HG02885 (cell line): Measurements from ENCODE around the gene CA5A.
"Not testable (repeated sequence)": the region's sequence is repeated elsewhere in the genome, so short reads cannot be mapped to it uniquely, and the experiment has no call there.

Source experiments
- ATAC-seq: cut with Tn5 transposase; IDR thresholded peaks from one replicate; pipeline ENCODE4 v1.9.1; 2021; ENCODE audit warnings: mild to moderate bottlenecking; ENCODE audit not compliant: unreplicated experiment, poor library complexity

CA5A gene

DNA sequence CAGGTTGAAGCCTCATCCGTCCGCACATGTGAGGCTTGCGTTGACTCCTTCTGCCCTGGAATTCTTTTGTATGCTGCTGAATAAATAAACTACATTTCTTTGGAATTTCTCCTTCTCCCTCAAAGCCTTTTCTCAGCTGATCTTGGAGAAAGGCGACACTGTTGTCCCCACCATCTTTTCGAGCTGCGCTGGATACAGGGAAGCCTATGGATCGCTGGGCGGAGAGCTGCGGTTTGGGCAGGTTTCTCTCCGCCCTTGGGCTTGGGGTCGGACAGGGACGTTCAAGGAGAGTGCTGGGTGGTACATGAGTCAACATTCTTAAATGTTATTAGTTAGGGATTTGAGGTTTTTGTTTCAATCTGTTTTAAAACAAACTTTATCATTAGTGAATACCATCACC lies 35.8 kb downstream of the CA5A start:
- ATAC-seq = not testable (repeated sequence)

DNA sequence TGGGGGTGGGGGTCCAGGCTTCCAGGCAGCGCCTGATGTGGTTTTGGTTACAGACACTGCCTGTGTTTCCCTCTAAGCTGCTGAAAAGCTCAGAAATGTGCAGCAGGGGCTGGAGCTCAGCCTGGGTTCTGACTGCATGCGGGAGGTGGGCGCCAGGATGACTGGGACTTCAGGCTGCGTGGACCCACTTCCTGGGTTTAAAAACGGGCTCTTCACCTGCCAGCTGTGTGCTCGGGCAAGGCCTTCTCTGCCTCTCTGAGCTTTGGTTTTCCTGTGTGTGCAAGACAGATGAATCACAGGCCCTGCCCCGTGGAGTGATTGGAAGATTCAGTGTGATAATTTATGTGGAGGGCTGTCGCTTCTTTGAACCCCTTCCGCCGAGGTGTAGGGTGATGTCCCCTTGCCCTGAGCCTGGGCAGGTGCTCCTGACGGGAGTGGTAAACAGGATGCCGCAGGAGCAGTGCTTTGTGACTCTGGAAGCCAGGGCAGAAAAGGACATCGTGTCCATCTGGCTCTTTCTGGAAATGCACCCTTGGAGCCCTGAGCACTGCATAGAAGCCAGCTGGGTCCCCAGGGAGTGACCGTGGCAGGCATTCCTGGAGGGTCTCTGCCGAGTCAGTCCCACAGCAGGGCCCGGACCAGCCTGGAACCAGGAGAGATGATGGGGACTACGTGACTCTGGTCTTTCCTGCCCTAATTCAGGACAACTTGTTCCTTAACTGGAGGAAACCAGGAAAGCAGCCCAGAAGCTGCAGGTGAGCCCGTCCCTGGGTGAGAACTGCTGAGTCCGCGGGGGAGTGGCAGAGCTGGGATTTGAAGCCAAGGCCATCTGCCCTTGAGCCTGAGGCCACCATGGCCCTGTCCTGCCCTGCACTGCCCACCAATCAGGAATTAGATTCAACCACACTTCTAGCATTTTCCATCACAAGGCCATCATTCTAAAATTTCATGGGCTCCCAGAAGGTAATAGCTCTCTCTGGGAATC lies 38.5 kb downstream of the CA5A start:
- ATAC-seq = no peak

DNA sequence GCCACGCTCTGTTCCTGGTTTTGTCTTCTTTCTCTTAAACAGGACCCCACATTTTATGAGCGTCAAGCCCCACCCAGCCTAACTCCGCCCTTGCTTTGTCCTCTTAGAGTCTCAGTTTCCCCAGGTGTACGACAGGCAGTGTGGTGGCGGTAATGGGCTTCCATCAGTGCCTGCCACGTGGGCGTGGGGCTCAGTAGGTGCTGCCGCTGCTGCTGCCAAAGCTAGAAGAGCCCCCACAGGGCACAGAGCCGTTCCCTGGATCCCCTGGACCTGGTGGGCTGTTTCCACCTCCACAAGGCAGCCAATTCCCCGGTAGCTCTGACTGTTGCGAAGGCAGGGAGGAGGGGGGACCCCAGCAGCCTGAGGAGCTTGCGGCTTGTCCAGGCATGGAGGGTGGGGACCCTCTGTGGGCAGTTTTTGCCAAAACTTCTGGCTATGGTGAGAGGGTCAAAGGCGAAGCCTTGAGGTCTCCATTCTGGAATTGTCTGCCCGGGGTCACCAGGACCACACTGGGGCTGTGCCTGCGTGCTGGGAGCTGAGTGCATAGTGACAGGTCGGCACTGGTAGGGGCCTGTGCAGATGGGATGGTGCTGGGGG lies 39.3 kb downstream of the CA5A start:
- ATAC-seq = not testable (repeated sequence)

DNA sequence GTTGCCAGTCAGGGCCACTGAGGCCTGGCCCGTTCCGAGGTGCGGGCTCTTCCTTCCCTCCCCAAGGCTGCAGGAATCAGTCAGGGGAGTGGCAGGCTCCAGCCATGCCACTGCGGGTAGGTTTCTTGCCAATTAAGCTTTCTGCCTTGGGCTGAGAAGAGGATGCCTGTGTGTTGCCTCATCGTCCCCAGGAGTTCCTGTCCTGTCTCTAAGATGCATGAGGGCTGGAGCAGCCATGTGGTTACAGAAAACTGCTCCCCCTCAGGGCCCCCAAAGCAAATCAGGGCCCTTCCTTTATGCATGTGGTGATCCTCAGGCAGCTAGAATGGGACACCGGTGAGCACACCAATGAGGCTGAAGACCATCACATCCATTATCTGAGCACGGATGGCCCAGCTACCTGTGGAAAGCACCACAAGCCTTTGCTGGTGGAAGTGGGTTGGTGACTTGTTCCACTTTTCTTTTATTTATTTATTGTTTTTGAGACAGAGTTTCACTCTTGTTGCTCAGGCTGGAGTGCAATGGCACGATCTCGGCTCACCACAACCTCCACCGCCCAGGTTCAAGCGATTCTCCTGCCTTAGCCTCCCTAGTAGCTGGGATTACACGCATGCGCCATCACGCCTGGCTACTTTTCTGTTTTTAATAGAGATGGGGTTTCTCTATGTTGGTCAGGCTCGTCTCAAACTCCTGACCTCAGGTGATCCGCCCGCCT lies 40.0 kb downstream of the CA5A start:
- ATAC-seq = not testable (repeated sequence)

DNA sequence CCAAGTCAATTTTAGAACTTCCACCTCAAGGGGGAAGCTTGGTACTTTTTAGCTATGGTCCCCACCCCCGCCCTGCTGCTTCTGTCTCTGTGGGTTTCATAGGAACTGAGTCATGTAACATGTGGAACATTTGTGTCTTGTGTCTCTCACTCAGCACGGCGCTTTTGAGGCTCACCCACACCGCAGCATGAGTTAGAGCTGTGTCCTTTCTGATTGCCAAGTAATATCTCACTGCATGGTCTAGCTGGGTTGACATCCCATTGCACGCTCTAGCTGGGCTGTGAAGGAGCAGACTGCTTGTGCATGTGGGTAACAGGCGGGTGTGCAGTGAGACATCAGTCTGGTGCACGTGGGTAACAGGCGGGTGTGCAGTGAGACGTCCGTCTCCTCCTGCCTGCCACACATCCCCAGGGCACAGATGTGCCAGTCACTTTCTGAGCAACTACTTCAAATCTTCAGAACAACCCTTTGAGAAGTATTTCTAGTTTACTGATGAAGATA lies 40.6 kb downstream of the CA5A start:
- ATAC-seq = peak; percentile 65

DNA sequence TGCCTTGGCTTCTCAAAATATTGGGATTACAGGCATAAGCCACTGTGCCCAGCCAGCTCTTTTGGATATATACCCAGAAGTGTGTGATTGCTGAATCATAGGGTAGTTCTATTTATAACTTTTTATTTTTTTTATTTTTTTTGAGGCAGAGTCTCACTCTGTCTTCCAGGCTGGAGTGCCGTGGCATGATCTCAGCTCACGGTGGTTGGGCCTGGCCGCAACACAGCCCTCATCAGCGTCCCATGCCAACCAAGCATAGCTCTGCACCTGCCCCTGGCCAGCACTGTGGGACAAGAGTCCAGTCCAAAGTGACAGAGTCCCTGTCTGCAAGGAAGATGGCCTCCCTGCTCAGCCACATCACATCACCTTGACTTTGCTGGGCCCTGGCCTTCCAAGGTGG lies 42.3 kb downstream of the CA5A start:
- ATAC-seq = not testable (repeated sequence)

DNA sequence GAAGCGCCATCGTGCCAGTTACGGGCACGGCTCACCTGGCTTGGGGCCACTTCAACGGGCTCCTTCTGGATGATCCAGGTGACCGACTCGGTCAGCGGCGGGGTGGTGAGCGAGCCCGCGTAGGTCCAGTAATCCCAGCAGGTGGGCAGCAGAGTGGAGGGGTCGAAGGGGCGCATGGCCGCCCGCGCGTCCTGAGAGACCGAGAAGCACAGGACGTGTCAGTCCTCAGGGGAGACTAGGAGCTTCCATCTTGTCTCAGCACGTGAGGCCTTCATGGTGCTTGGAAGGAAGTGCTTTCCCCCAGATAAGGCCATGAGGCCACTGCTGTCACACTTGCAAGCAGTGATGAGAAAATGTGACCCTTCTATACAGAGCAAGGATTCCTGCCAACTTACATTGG lies 44.6 kb downstream of the CA5A start:
- ATAC-seq = no peak

DNA sequence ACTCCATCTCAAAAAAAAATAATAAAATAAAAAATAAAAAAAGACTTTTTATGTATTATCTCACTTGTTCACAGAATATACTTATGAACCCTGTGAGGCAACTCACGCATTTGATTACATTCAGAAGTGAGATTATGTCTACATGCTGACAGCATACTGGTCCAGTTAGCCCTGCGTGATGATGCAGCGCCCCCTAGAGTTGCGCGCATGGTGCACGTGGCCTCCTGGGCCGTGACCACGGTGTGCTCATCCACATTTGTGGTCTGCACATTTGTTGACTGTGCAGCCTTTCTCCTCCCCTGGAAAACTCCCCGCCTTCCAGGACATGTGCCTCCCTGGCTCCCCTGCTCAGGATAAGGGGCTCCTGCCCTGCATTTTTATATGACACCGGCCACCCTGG lies 46.6 kb downstream of the CA5A start:
- ATAC-seq = not testable (repeated sequence)

DNA sequence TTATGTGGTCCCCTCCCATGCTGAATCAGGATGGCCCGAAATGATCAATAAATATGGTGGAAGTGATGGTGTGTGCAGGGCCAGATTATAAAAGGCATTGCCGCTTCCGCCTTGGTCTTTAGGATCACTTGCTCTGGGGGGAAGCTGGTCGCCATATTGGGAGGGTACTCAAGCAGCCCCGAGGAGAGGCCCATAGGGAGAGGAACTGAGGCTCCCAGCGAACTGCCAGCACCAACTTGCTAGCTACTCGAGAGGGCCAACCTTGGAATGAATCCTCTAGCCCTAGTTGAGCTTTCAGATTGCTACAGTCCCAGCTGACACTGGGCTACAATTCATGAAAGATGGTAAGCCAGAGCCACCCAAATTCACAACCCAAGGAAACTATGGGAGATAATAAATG lies 48.0 kb downstream of the CA5A start:
- not testable (repeated sequence) for ATAC-seq

DNA sequence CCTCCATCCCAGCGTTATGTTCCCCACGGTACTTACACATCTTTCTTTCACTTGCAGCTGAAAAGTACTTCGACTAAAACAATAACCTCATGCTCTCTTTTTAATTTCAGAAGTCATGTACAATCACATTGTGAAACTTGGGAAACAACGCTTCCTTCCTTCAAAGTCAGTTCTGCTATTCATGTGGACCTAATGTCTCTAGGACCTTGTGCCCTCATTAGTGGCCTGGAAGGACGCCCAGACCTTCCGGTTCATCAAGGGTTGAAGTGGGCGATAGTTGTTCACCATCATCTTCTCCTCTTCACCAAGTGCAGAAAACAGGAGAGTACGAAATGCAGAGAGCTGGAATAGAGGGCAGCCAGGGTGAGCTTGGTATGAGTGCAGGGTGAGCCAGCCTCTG lies 48.4 kb downstream of the CA5A start:
- not testable (repeated sequence) for ATAC-seq

DNA sequence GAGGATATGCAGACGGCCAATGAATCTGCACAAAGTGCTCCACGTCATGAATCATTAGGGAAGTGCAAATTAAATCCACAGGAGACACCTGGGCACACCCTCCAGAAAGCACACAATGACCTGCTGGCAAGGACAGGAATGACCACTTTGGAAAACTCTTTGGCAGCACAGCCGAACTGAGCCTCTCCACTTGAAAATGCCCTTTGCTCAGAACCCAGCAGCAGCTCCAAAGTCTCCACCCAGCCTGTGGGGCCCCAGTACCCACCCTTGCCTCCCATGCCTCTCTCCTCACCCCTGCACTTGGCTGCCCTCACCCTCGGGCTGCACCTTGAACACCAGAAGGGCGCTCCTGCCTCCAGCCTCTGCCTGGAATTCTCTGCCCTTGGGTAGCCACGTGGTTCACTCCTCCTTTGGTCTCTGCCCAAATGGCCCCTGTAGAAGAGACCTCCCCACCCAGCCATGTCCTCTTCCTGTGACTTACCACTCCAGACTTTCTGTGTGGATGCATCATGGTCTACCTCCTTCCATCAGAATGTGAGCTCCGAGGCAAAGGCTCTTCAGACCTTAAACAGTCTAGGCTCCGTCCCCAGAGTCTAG lies 50.9 kb downstream of the CA5A start:
- not testable (repeated sequence) for ATAC-seq

DNA sequence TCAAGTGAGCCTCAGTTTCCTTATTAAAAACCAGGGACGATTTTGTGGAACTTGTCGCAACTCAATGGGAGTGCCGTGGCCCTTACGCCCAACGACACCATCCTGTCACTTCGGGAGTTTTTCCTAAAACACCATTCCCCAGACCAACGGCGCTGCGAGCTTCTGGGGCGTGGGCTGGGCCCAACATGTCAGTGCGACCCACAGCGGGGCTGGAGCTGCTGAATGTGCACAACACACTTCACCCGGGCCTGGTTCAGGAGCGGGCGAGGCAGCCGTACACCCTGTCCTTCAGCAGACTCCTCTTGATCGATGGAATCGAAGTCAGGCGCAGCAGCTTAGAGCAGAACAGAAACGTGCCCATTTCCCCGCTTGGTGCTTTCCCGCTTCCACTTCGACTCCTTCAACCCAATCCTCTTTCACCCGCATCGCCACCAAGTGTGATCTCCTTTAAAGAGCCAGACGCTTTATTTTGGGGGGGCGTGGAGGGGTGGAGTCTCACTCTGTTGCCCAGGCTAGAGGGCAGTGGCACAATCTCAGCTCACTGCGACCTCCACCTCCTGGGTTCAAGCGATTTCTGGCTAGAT lies 53.8 kb downstream of the CA5A start:
- ATAC-seq = no peak

DNA sequence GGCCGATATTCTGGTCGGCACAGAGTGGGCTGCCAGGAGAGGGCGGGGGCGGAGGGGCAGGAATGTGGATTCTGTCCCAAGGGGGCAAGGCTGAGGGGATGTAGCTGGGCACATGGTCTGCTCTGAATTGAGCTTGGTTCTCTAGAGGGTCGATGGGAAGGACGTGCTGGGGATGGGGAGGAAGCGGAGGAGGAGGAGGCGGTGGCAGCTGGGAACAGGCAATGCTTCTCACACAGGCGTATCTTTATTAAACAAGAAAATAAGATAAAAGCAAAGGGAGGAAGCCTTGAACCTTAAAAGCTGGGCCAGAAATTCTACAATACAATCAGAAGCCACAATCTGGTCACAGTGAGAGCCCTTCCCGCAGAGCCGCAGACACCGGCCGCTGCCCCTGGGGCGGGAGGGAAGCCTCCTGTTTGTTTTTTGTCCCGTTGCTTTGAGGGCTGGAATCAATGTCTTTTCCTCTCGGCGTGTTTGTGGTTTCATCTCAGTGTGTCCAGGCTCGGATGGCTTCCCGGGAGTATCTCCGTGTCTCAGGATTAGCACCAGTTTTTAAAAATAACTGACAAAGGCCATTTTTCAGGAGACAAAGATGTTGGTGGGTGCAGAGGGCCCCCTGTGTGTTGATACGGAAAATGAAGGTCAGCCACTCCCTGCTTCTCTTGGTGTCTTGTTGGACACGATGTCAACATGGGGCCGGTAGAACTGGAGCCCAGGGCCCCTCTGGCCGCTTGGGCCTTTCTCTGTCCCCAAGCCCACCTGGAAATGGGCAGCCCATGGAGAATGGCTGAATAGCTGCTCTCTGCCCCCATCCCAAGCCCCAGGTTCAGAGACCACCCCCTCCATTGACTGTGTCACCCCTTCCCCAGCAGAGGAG lies 54.8 kb downstream of the CA5A start:
- ATAC-seq = no peak

DNA sequence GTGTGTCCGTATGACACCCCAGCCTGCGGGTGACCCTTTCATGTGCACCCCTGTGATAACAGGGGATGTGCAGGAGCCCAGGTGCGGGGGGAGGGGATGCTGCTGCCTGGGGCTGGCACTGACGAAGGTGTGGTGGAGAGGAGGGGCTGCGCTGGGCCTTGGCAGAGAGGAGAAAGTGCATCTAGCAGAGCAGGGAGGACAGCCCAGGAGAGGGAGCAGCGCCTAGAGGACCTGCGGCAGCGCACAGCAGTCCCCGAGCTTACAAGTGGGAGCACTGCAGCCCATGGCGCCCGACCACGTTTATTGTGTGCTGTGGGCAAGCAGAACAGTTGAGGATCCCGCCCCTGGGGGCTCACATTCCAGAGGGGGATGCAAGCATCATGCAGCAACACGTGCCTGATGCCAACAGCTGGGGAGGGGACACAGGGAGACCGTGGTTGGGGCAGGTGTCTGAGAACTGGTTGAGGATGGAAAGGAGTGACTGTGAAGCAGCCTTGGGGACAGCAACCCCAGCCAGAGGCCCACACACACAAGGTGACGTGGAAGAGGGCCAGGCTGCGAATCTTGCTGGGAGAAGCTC lies 56.1 kb downstream of the CA5A start:
- no peak for ATAC-seq

DNA sequence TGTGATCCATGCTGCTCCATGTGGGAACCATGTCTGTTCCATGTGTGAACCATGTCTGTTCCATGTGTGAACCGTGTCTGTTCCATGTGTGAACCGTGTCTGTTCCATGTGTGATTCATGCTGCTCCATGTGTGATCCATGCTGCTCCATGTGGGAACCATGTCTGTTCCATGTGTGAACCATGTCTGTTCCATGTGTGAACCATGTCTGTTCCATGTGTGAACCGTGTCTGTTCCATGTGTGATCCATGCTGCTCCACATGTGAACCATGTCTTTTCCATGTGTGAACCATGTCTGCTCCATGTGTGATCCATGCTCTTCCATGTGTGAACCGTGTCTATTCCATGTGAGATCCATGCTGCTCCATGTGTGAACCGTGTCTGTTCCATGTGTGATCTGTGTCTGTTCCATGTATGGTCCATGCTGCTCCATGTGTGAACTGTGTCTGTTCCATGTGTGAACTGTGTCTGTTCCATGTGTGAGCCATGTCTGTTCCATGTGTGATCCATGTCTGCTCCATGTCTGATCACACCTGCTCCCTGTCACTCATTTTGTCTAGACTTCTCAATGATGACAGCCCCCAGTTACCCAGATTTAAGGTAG lies 56.8 kb downstream of the CA5A start:
- not testable (repeated sequence) for ATAC-seq

DNA sequence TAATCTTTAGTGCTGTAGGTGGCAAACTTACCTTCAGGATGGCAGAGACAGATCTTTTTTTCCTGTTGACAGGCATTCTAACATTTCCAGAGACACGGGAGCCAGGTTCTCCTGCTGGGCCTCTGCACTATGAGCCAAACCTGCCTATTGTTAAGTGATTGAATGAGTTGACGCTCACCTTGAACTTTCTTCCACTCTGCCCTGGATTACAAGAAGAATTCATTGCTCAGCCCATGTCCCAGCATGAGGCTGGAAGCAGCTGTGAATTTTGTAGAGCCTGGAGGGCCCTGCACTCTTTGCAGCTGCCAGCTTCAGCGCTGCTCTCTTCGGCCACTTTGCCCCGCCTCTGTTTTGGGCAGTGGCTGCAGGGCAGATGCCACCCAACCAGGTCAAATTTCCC lies 57.6 kb downstream of the CA5A start:
- ATAC-seq = no peak

DNA sequence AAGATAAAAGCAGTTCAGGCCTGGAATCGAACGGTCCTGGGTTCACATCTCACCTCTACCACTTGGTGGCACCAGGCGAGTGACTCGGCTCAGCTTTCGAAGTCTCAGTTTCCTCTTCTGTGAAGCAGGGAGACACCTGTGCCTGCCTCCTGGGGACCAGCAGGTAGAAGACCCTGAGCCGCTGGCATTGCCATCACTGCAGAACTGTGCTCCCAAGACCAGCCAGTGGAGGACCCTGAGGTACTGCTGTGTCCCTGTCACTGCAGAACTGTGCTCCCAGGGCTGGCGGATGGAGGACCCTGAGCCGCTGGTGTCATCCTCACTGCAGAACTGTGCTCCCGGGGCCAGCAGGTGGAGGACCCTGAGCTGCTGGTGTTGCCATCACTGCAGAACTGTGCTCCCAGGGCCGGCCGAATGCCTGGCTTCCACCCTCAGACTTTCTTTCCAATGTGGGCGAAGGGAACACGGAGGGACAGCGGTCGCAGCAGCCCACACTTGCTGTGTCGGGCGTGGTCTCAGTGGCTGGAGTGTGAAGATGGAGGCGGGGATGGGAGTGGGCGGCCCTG lies 58.3 kb downstream of the CA5A start:
- no peak for ATAC-seq
